ENCODE measurements around the gene MPP7. TPM values are rescaled to one million over a fixed set of nuclear protein-coding genes. Genes with fewer than 3 reads are reported as not detected.

The MPP7 gene
- polyA plus RNA-seq, 1 donor from 2014 or later, result 6.1 TPM

DNA sequence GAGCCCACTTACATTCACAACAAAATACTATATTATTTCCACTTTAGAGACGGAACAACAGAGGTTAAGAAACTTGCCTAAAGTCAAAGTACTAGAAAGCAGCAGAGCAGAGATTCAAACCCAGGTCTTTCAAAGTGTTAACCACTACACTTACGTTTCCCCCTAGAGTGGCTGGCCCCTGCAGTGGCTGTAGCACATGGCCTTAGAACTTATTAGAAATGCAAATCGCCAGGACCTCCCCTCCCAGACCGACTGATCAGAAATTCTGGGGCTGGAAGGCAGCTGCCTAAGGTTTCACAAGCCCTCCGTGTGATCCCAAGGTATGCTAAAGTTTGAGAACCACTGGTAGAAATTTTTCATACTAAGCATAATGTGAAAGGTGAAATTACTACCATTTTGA, 8.1 kb downstream of the MPP7 start:
- Histone ChIP-seq H4K20me1 (ENCODE audit: insufficient read depth) (no peaks in the 10 kb centered on the region), H3K9ac (ENCODE audit: low read length) (no peak overlapping the region), H3K27me3 (ENCODE audit: insufficient read depth, low read depth, low read length) (no peaks in the 10 kb centered on the region), H3K27ac (ENCODE audit: low read length) (no peak overlapping the region), H3K36me3 (ENCODE audit: insufficient read depth, low read length) (no peaks in the 10 kb centered on the region), H3K4me2 (ENCODE audit: low read length) (no peak overlapping the region), H3K4me3 (ENCODE audit: low read length) (no peak overlapping the region), H2AFZ (ENCODE audit: low read depth, low read length) (no peak overlapping the region), H3K79me2 (replicated peaks; ENCODE audit: insufficient read depth, low read length) (no peaks in the 10 kb centered on the region), H3K9me3 (ENCODE audit: low read length) (no peaks in the 10 kb centered on the region), H3K9me2 (ENCODE audit: insufficient read depth, low read length) (no peaks in the 10 kb centered on the region), H3F3A (ENCODE audit: insufficient read depth, low read length, poor library complexity, severe bottlenecking) (no peaks in the 10 kb centered on the region)
- no peak for TF ChIP-seq CTCF (IDR thresholded peaks at IDR 0.05; ENCODE audit: poor library complexity, severe bottlenecking)
- no peak for TF ChIP-seq EP300 (conservative IDR thresholded peaks at IDR 0.05; ENCODE audit: poor library complexity, severe bottlenecking)
- TF ChIP-seq SMC3 (conservative IDR thresholded peaks at IDR 0.05; ENCODE audit: poor library complexity), result no peak
- no peak for TF ChIP-seq TAF1 (IDR thresholded peaks at IDR 0.05; ENCODE audit: low read depth)
- TF ChIP-seq POLR2AphosphoS5 (IDR thresholded peaks at IDR 0.05), result no peak
- TF ChIP-seq, protein P1, sequence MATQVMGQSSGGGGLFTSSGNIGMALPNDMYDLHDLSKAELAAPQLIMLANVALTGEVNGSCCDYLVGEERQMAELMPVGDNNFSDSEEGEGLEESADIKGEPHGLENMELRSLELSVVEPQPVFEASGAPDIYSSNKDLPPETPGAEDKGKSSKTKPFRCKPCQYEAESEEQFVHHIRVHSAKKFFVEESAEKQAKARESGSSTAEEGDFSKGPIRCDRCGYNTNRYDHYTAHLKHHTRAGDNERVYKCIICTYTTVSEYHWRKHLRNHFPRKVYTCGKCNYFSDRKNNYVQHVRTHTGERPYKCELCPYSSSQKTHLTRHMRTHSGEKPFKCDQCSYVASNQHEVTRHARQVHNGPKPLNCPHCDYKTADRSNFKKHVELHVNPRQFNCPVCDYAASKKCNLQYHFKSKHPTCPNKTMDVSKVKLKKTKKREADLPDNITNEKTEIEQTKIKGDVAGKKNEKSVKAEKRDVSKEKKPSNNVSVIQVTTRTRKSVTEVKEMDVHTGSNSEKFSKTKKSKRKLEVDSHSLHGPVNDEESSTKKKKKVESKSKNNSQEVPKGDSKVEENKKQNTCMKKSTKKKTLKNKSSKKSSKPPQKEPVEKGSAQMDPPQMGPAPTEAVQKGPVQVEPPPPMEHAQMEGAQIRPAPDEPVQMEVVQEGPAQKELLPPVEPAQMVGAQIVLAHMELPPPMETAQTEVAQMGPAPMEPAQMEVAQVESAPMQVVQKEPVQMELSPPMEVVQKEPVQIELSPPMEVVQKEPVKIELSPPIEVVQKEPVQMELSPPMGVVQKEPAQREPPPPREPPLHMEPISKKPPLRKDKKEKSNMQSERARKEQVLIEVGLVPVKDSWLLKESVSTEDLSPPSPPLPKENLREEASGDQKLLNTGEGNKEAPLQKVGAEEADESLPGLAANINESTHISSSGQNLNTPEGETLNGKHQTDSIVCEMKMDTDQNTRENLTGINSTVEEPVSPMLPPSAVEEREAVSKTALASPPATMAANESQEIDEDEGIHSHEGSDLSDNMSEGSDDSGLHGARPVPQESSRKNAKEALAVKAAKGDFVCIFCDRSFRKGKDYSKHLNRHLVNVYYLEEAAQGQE (IDR thresholded peaks at IDR 0.05; ENCODE audit: borderline replicate concordance), result no peak
- no peak for TF ChIP-seq RAD21 (conservative IDR thresholded peaks at IDR 0.05)
- no peak for TF ChIP-seq EZH2 (IDR thresholded peaks at IDR 0.05; ENCODE audit: borderline replicate concordance, insufficient read depth, low read length, poor library complexity, severe bottlenecking)
- no peak for TF ChIP-seq MXI1 (conservative IDR thresholded peaks at IDR 0.05; ENCODE audit: poor library complexity, severe bottlenecking)

DNA sequence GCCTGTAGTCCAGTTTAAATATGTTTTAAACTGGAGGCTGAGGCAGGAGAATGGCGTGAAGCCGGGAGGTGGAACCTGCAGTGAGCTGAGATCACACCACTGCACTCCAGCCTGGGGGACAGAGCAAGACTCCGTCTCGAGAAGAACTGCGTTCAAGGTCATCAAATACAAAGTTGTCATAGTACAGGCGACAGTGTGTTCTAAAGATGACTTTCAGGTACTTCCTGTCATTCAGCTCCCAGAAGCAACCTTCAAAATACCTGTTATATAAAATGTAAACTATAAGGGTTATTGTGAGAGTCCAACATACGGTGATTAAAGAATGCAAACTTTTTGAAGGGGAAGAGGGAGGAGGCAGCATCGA, 8.7 kb downstream of the MPP7 start:
- Histone ChIP-seq H3K4me2 (ENCODE audit: low read length) (no peak overlapping the region), H3K36me3 (ENCODE audit: insufficient read depth, low read length) (no peaks in the 10 kb centered on the region)
- TF ChIP-seq MXI1 (conservative IDR thresholded peaks at IDR 0.05; ENCODE audit: poor library complexity, severe bottlenecking), result no peak
- TF ChIP-seq EZH2 (IDR thresholded peaks at IDR 0.05; ENCODE audit: borderline replicate concordance, insufficient read depth, low read length, poor library complexity, severe bottlenecking), result no peak
- no peak for TF ChIP-seq EP300 (conservative IDR thresholded peaks at IDR 0.05; ENCODE audit: poor library complexity, severe bottlenecking)
- TF ChIP-seq, protein P1 (IDR thresholded peaks at IDR 0.05; ENCODE audit: borderline replicate concordance), result no peak
- TF ChIP-seq POLR2AphosphoS5 (IDR thresholded peaks at IDR 0.05), result no peak
- no peak for TF ChIP-seq TAF1 (IDR thresholded peaks at IDR 0.05; ENCODE audit: low read depth)
- TF ChIP-seq RAD21 (conservative IDR thresholded peaks at IDR 0.05), result no peak
- no peak for TF ChIP-seq SMC3 (conservative IDR thresholded peaks at IDR 0.05; ENCODE audit: poor library complexity)
- no peak for TF ChIP-seq CTCF (IDR thresholded peaks at IDR 0.05; ENCODE audit: poor library complexity, severe bottlenecking)

More for the DNA sequence above, 8.7 kb downstream of the MPP7 start:
- no peak overlapping the region for H3K4me3 ChIP-seq (ENCODE audit: low read length)
- H2AFZ ChIP-seq (ENCODE audit: low read depth, low read length), result no peak overlapping the region
- H3K9me2 ChIP-seq (ENCODE audit: insufficient read depth, low read length), result no peaks in the 10 kb centered on the region
- no peaks in the 10 kb centered on the region for H3K27me3 ChIP-seq (ENCODE audit: insufficient read depth, low read depth, low read length)
- no peak overlapping the region for H3K9ac ChIP-seq (ENCODE audit: low read length)
- no peaks in the 10 kb centered on the region for H4K20me1 ChIP-seq (ENCODE audit: insufficient read depth)
- H3F3A ChIP-seq (ENCODE audit: insufficient read depth, low read length, poor library complexity, severe bottlenecking), result no peaks in the 10 kb centered on the region
- H3K27ac ChIP-seq (ENCODE audit: low read length), result no peak overlapping the region
- no peaks in the 10 kb centered on the region for H3K79me2 ChIP-seq (replicated peaks; ENCODE audit: insufficient read depth, low read length)
- H3K9me3 ChIP-seq (ENCODE audit: low read length), result no peaks in the 10 kb centered on the region
